ENCODE measurements around the gene UNCX.

DNA sequence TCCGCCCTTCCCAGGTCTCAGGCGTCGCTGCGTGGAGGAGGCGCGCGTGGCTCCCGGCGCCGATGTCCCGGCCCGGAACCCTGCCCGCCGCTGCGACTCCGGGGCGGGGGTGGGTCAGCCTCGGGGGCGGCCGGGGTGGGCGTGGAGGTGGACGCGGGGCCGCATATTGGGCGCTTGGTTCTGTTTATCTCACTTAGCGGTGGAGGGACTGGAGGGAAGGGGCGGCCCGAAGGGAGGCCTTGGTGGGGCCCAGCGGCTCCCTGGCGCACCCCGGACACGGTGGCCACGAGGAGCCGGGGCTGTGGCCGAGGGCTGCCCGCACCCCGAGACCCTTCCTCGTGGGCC is 8.6 kb downstream of the UNCX start:
- TF ChIP-seq YY1 (IDR thresholded peaks at IDR 0.05; ENCODE audit: extremely low read depth, insufficient replicate concordance, low read depth, low read length) (no peak), EZH2 (IDR thresholded peaks at IDR 0.05) (no peak), RAD21 (IDR thresholded peaks at IDR 0.05; ENCODE audit: low read depth) (no peak), POLR2A (IDR thresholded peaks at IDR 0.05; ENCODE audit: borderline replicate concordance, extremely low read depth, insufficient read depth, insufficient read length) (no peak), JUND (IDR thresholded peaks at IDR 0.05) (no peak)
- TF ChIP-seq, protein P1, sequence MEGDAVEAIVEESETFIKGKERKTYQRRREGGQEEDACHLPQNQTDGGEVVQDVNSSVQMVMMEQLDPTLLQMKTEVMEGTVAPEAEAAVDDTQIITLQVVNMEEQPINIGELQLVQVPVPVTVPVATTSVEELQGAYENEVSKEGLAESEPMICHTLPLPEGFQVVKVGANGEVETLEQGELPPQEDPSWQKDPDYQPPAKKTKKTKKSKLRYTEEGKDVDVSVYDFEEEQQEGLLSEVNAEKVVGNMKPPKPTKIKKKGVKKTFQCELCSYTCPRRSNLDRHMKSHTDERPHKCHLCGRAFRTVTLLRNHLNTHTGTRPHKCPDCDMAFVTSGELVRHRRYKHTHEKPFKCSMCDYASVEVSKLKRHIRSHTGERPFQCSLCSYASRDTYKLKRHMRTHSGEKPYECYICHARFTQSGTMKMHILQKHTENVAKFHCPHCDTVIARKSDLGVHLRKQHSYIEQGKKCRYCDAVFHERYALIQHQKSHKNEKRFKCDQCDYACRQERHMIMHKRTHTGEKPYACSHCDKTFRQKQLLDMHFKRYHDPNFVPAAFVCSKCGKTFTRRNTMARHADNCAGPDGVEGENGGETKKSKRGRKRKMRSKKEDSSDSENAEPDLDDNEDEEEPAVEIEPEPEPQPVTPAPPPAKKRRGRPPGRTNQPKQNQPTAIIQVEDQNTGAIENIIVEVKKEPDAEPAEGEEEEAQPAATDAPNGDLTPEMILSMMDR (IDR thresholded peaks at IDR 0.05 in 2 of 3, conservative IDR thresholded peaks at IDR 0.05 in 1 of 3; ENCODE audit: borderline replicate concordance in 1 of 3, insufficient read depth in 1 of 3, low read depth in 2 of 3, low read length in 2 of 3), result no peak
- TF ChIP-seq, protein P2, sequence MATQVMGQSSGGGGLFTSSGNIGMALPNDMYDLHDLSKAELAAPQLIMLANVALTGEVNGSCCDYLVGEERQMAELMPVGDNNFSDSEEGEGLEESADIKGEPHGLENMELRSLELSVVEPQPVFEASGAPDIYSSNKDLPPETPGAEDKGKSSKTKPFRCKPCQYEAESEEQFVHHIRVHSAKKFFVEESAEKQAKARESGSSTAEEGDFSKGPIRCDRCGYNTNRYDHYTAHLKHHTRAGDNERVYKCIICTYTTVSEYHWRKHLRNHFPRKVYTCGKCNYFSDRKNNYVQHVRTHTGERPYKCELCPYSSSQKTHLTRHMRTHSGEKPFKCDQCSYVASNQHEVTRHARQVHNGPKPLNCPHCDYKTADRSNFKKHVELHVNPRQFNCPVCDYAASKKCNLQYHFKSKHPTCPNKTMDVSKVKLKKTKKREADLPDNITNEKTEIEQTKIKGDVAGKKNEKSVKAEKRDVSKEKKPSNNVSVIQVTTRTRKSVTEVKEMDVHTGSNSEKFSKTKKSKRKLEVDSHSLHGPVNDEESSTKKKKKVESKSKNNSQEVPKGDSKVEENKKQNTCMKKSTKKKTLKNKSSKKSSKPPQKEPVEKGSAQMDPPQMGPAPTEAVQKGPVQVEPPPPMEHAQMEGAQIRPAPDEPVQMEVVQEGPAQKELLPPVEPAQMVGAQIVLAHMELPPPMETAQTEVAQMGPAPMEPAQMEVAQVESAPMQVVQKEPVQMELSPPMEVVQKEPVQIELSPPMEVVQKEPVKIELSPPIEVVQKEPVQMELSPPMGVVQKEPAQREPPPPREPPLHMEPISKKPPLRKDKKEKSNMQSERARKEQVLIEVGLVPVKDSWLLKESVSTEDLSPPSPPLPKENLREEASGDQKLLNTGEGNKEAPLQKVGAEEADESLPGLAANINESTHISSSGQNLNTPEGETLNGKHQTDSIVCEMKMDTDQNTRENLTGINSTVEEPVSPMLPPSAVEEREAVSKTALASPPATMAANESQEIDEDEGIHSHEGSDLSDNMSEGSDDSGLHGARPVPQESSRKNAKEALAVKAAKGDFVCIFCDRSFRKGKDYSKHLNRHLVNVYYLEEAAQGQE (IDR thresholded peaks at IDR 0.05; ENCODE audit: low read depth), result no peak

Data from HCT116 (cell line).